Activated CD4-positive, alpha-beta memory T cell treated with anti-CD3 and anti-CD28 coated beads, Interleukin-2, amount 10 ng/mL, durations not matched to agents 7 days and 5 days (primary cell): ENCODE results near the gene KAZN. TPM values are rescaled to one million over a fixed set of nuclear protein-coding genes. Genes with fewer than 3 reads are reported as not detected.

Source experiments
- CTCF ChIA-PET: fragments of 350-600 bp; sonication (Branson Sonifier 250); formaldehyde crosslinking; loops from one replicate; lab custom pipeline; 2021; ENCODE audit warnings: antibody characterized with exemption, inconsistent platforms; lab: Charles Lee
- POLR2A ChIA-PET: fragments of 350-600 bp; sonication (Branson Sonifier 250); formaldehyde crosslinking; loops from one replicate; lab custom pipeline; 2021; ENCODE audit warnings: antibody characterized with exemption; lab: Charles Lee
- DNase-seq: peaks from one replicate; pipeline ENCODE4 v3.0.0-alpha.2; 2020
- H3K27ac Mint-ChIP-seq: one replicate; pipeline ENCODE4 v1.8.0; 2021; ENCODE audit warnings: mild to moderate bottlenecking, mixed read lengths
- H3K27me3 Mint-ChIP-seq: one replicate; pipeline ENCODE4 v1.8.0; 2021; ENCODE audit warnings: mixed read lengths
- H3K36me3 Mint-ChIP-seq: one replicate; pipeline ENCODE4 v1.8.0; 2021; ENCODE audit warnings: low read depth, mixed read lengths
- H3K4me1 Mint-ChIP-seq: one replicate; pipeline ENCODE4 v1.8.0; 2021; ENCODE audit warnings: mixed read lengths
- H3K4me3 Mint-ChIP-seq: one replicate; pipeline ENCODE4 v1.8.0; 2021; ENCODE audit warnings: mild to moderate bottlenecking, mixed read lengths
- H3K9me3 Mint-ChIP-seq: one replicate; pipeline ENCODE4 v1.8.0; 2021; ENCODE audit warnings: mixed read lengths
- total RNA-seq, 2 experiments: library from RNA; stranded (reverse); gene quantifications; one replicate each; pipeline ENCODE4 v1.2.3, GENCODE V29; 2021

KAZN gene
- total RNA-seq, 2 experiments from 2014 or later: 0.30 to 0.43 TPM

DNA sequence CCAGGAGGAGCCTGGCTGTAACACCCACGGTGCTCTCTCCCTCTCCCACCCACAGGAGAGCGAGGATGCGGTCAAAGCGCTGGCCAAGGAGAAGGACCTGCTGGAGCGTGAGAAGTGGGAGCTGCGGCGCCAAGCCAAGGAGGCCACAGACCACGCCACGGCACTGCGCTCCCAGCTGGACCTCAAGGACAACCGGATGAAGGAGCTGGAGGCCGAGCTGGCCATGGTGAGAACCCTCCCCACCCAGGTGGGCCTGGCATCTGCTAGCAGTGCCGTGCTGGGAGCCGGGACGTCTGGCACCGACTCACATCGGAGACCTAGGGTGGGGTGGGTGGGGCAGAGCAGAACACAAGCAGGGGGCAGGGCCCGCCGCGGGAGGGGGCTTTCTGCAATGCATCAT lies 445.4 kb downstream of the KAZN start:
- CTCF ChIA-PET: interaction anchor here (0.7 kb wide), 1 partner anchor 43 kb away, joined by 4 read pairs; no protein-coding TSS in a partner anchor
- no peak overlapping the region for H3K27ac Mint-ChIP-seq
- H3K4me3 Mint-ChIP-seq: no peak overlapping the region
- H3K4me1 Mint-ChIP-seq: no peaks in the 10 kb centered on the region
- POLR2A ChIA-PET: no interaction called here
- no peak for DNase-seq
- no peaks in the 10 kb centered on the region for H3K9me3 Mint-ChIP-seq
- no peaks in the 10 kb centered on the region for H3K36me3 Mint-ChIP-seq
- H3K27me3 Mint-ChIP-seq: no peaks in the 10 kb centered on the region

DNA sequence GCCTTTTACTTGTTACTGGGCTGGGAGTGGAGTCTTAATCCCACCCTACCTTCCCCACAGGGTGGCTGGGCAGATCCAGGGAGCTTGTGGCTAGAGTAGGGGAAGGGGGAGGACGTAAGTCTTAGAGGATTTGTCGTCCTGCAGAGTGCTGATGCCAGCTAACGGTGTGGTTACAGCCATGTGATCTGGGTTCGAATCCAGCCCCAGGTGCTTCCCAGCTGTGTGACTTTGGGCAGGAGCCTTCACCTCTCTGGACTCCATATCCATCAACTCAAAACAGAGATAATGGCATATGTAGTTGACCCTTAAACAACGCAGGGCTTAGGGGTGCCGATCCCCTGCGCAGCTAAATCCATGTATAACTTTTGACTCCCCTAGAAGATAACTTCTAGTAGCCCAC lies 446.6 kb downstream of the KAZN start:
- Mint-ChIP-seq H3K4me3 (no peak overlapping the region), H3K27ac (no peak overlapping the region), H3K36me3 (no peaks in the 10 kb centered on the region), H3K4me1 (no peaks in the 10 kb centered on the region), H3K9me3 (no peaks in the 10 kb centered on the region), H3K27me3 (no peaks in the 10 kb centered on the region)
- POLR2A ChIA-PET: no interaction called here
- CTCF ChIA-PET: no interaction called here
- no peak for DNase-seq

- CTCF ChIA-PET: interaction anchor here (0.9 to 1.4 kb wide), 4 partner anchors 9 to 36 kb away, joined by 3 to 7 read pairs (median 4); no protein-coding TSS in a partner anchor
Observed at GRCh38 chr1:15046487-15047165, 448.1 kb downstream of the KAZN start.

DNA sequence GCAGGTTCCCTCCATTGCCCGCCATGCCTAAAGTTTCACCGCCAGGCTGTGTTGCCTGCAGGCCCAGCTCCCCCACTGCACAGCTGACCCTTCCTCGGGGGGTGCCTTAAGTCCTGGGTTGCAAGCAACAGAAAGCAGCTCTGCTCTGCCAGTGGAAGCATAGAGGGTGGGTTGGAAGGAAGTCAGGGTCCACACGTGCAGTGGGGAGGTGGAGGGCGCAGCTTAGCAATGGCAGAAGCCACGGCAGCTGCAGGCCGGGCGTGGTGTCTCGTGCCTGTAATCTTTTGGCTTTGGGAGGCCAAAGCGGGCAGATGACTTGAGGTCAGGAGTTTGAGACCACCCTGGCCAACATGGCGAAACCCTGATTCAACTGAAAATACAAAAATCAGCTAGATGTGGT lies 448.8 kb downstream of the KAZN start:
- no peak for DNase-seq
- H3K4me1 Mint-ChIP-seq: no peaks in the 10 kb centered on the region
- no peaks in the 10 kb centered on the region for H3K36me3 Mint-ChIP-seq
- H3K9me3 Mint-ChIP-seq: no peaks in the 10 kb centered on the region
- H3K4me3 Mint-ChIP-seq: no peak overlapping the region
- H3K27me3 Mint-ChIP-seq: no peaks in the 10 kb centered on the region
- POLR2A ChIA-PET: no interaction called here
- H3K27ac Mint-ChIP-seq: no peak overlapping the region
- CTCF ChIA-PET: interaction anchor here (0.9 to 1.4 kb wide), 4 partner anchors 9 to 35 kb away, joined by 3 to 7 read pairs (median 4); no protein-coding TSS in a partner anchor

More at GRCh38 chr1:15046487-15047165, 448.1 kb downstream of the KAZN start:
- Mint-ChIP-seq H3K27ac (no peak overlapping the region), H3K27me3 (no peaks in the 10 kb centered on the region), H3K9me3 (no peaks in the 10 kb centered on the region), H3K4me1 (no peaks in the 10 kb centered on the region), H3K4me3 (no peak overlapping the region), H3K36me3 (no peaks in the 10 kb centered on the region)
- peak; percentile 51 for DNase-seq
- POLR2A ChIA-PET: no interaction called here

GRCh38 chr1:15048437-15048980 lies 450.0 kb downstream of the KAZN start:
- Mint-ChIP-seq H3K27me3 (no peaks in the 10 kb centered on the region), H3K9me3 (no peaks in the 10 kb centered on the region), H3K27ac (no peak overlapping the region), H3K4me1 (no peaks in the 10 kb centered on the region), H3K4me3 (no peak overlapping the region), H3K36me3 (no peaks in the 10 kb centered on the region)
- POLR2A ChIA-PET: no interaction called here
- CTCF ChIA-PET: no interaction called here
- no peak for DNase-seq

GRCh38 chr1:15049067-15049466 lies 450.6 kb downstream of the KAZN start:
- H3K36me3 Mint-ChIP-seq: no peaks in the 10 kb centered on the region
- ChIA-PET POLR2A (no interaction called here), CTCF (no interaction called here)
- H3K4me3 Mint-ChIP-seq: no peak overlapping the region
- H3K27ac Mint-ChIP-seq: no peak overlapping the region
- H3K27me3 Mint-ChIP-seq: no peaks in the 10 kb centered on the region
- no peaks in the 10 kb centered on the region for H3K9me3 Mint-ChIP-seq
- DNase-seq: no peak
- H3K4me1 Mint-ChIP-seq: no peaks in the 10 kb centered on the region

- Mint-ChIP-seq H3K4me1 (no peaks in the 10 kb centered on the region), H3K27me3 (no peaks in the 10 kb centered on the region), H3K4me3 (no peak overlapping the region), H3K27ac (no peak overlapping the region), H3K36me3 (no peaks in the 10 kb centered on the region), H3K9me3 (no peaks in the 10 kb centered on the region)
- ChIA-PET CTCF (no interaction called here), POLR2A (no interaction called here)
- DNase-seq: no peak
Observed at GRCh38 chr1:15051882-15052528, 453.5 kb downstream of the KAZN start.

DNA sequence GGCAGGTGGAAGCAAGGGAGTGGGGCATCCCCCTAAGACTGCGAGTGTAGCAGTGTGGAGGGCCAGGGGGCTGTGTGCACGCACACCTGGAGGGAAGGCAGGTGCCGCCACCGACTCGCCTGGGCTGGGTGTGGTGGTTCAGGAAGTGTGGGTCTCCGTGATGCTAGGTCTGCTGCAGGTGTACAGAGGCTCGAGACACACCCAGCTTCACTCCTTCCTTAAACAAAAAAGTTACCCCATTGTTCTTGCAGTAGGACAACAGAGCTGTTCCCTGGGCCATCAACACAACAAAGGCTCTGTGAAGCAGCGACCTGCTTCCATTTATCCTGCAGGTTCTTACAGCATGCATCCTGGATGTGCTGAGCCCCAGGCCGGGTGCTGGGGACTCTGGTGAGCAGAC lies 454.7 kb downstream of the KAZN start:
- ChIA-PET POLR2A (interaction anchor here (0.6 kb wide), 1 partner anchor 657 kb away, joined by 3 read pairs; no protein-coding TSS in a partner anchor), CTCF (no interaction called here)
- Mint-ChIP-seq H3K4me3 (no peak overlapping the region), H3K9me3 (no peaks in the 10 kb centered on the region), H3K36me3 (no peaks in the 10 kb centered on the region), H3K4me1 (no peaks in the 10 kb centered on the region), H3K27ac (no peak overlapping the region), H3K27me3 (no peaks in the 10 kb centered on the region)
- no peak for DNase-seq

GRCh38 chr1:15055736-15056415 lies 457.4 kb downstream of the KAZN start:
- H3K36me3 Mint-ChIP-seq: no peaks in the 10 kb centered on the region
- POLR2A ChIA-PET: no interaction called here
- CTCF ChIA-PET: interaction anchor here (2.7 kb wide), 1 partner anchor 9 kb away, joined by 7 read pairs; no protein-coding TSS in a partner anchor

DNA sequence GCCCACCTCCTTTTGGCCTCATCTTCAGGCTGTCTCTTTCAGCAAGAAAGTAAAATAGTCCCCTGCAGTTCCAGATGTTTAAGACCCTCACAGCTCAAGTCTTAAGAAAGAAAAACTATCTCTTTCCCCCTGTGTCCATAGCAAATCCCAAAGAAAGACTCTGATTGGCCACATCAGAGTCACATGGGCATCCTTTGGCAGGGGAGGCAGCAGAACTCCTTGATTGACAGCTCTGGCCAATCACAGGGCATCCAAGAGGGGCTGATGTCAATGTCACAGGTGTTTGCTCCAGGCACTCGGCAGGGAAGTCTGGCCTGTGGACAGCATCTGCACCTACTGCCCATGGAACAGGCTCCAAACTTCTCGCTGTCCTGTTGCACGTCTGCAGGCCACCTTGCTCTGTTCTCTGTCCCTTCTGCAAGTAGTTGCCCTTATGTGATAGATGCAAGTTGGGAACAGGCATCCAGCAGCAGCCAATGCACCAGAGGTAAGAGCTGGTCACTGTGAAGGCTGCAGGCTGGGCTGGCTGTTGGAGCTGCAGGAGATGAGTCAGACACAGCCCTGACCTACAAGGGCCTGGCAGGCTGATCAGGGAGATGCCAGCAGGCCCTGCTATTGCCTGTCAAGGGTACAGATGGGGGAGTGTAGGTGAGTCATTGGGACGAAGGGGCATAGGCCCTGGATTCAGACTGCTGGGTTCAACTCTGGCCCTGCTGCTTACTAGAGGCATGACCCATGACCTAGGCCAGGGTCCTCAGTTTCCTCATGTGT lies 458.2 kb downstream of the KAZN start:
- POLR2A ChIA-PET: no interaction called here
- H3K36me3 Mint-ChIP-seq: no peaks in the 10 kb centered on the region
- no peak overlapping the region for H3K27ac Mint-ChIP-seq
- H3K27me3 Mint-ChIP-seq: no peaks in the 10 kb centered on the region
- CTCF ChIA-PET: interaction anchor here (2.7 kb wide), 1 partner anchor 10 kb away, joined by 7 read pairs; no protein-coding TSS in a partner anchor
- no peaks in the 10 kb centered on the region for H3K4me1 Mint-ChIP-seq
- no peak for DNase-seq
- H3K9me3 Mint-ChIP-seq: no peaks in the 10 kb centered on the region
- H3K4me3 Mint-ChIP-seq: no peak overlapping the region

More at GRCh38 chr1:15055736-15056415, 457.4 kb downstream of the KAZN start:
- Mint-ChIP-seq H3K4me3 (no peak overlapping the region), H3K27me3 (no peaks in the 10 kb centered on the region), H3K9me3 (no peaks in the 10 kb centered on the region), H3K27ac (no peak overlapping the region), H3K4me1 (no peaks in the 10 kb centered on the region)
- DNase-seq: no peak

GRCh38 chr1:15057834-15058233 lies 459.3 kb downstream of the KAZN start:
- Mint-ChIP-seq H3K9me3 (peaks cover 4% of the 10 kb centered on the region), H3K4me1 (no peaks in the 10 kb centered on the region), H3K27me3 (no peaks in the 10 kb centered on the region), H3K4me3 (no peak overlapping the region), H3K36me3 (no peaks in the 10 kb centered on the region), H3K27ac (no peak overlapping the region)
- POLR2A ChIA-PET: no interaction called here
- CTCF ChIA-PET: no interaction called here
- DNase-seq: no peak

- peaks cover 4% of the 10 kb centered on the region for H3K9me3 Mint-ChIP-seq
- no peaks in the 10 kb centered on the region for H3K4me1 Mint-ChIP-seq
- H3K36me3 Mint-ChIP-seq: no peaks in the 10 kb centered on the region
- no peak overlapping the region for H3K27ac Mint-ChIP-seq
- POLR2A ChIA-PET: no interaction called here
- CTCF ChIA-PET: no interaction called here
- no peaks in the 10 kb centered on the region for H3K27me3 Mint-ChIP-seq
- DNase-seq: no peak
- no peak overlapping the region for H3K4me3 Mint-ChIP-seq
Observed at GRCh38 chr1:15058261-15058660, 459.8 kb downstream of the KAZN start.
